Neural progenitor cell (in vitro differentiated cells): ENCODE data around the gene TMEM9B. TPM values are rescaled to one million over a fixed set of nuclear protein-coding genes. Genes with fewer than 3 reads are reported as not detected.

ENCODE experiments used
- DNase-seq: peaks from one replicate; pipeline ENCODE4 v3.0.0-alpha.2; 2016; ENCODE audit warnings: low spot score
- H2AFZ ChIP-seq: fragments of 200-600 bp; sonication (generic); replicated peaks from 2 replicates; pipeline ENCODE4 v1.6.1; 2016; ENCODE audit warnings: antibody characterized with exemption
- H3F3A ChIP-seq: fragments of 200-600 bp; sonication (generic); 2 replicates; pipeline ENCODE4 v1.6.1; 2016; ENCODE audit warnings: antibody characterized with exemption, low read depth
- H3K27ac ChIP-seq: fragments of 200-600 bp; sonication (generic); 2 replicates; pipeline ENCODE4 v1.5.1; 2016; ENCODE audit warnings: mild to moderate bottlenecking
- H3K27me3 ChIP-seq: fragments of 200-600 bp; sonication (generic); 2 replicates; pipeline ENCODE4 v1.6.1; 2016; ENCODE audit warnings: mild to moderate bottlenecking, moderate library complexity
- H3K36me3 ChIP-seq: fragments of 200-600 bp; sonication (generic); 2 replicates; pipeline ENCODE4 v1.5.1; 2016
- H3K4me1 ChIP-seq: fragments of 200-600 bp; sonication (generic); 2 replicates; pipeline ENCODE4 v1.6.1; 2016; ENCODE audit warnings: mixed run types
- H3K4me2 ChIP-seq: fragments of 200-600 bp; sonication (generic); 2 replicates; pipeline ENCODE4 v1.6.1; 2016
- H3K4me3 ChIP-seq: fragments of 200-600 bp; sonication (generic); 2 replicates; pipeline ENCODE4 v1.5.1; 2016
- H3K79me2 ChIP-seq: fragments of 200-600 bp; sonication (generic); 2 replicates; pipeline ENCODE4 v1.6.1; 2016; ENCODE audit warnings: low read depth
- H3K9ac ChIP-seq: fragments of 200-600 bp; sonication (generic); 2 replicates; pipeline ENCODE4 v1.6.1; 2016
- H3K9me3 ChIP-seq: fragments of 200-600 bp; sonication (generic); 2 replicates; pipeline ENCODE4 v1.5.1; 2016; ENCODE audit warnings: low read depth
- H4K20me1 ChIP-seq: fragments of 200-600 bp; sonication (generic); 2 replicates; pipeline ENCODE4 v1.6.1; 2016; ENCODE audit warnings: low read depth
- H3K27ac Mint-ChIP-seq: 3 replicates; pipeline ENCODE4 v1.8.0; 2021; ENCODE audit warnings: mixed read lengths
- H3K27me3 Mint-ChIP-seq: 2 replicates; pipeline ENCODE4 v1.8.0; 2022; ENCODE audit warnings: low read depth, mild to moderate bottlenecking, inconsistent platforms, moderate library complexity, mixed read lengths; ENCODE audit not compliant: insufficient read depth
- H3K36me3 Mint-ChIP-seq: 3 replicates; pipeline ENCODE4 v1.8.0; 2021; ENCODE audit warnings: mixed read lengths
- H3K4me1 Mint-ChIP-seq: 3 replicates; pipeline ENCODE4 v1.8.0; 2021; ENCODE audit warnings: mixed read lengths
- H3K4me3 Mint-ChIP-seq: 3 replicates; pipeline ENCODE4 v1.8.0; 2021; ENCODE audit warnings: mild to moderate bottlenecking, moderate library complexity, mixed read lengths
- H3K9me3 Mint-ChIP-seq: 3 replicates; pipeline ENCODE4 v1.8.0; 2020; ENCODE audit warnings: mixed read lengths
- EZH2 ChIP-seq: fragments of 200-600 bp; sonication (generic); IDR thresholded peaks from 2 replicates; pipeline ENCODE4 v1.6.1; 2017; ENCODE audit warnings: antibody characterized with exemption, mild to moderate bottlenecking, moderate library complexity
- EZH2phosphoT487 ChIP-seq: fragments of 200-600 bp; sonication (generic); IDR thresholded peaks from 2 replicates; pipeline ENCODE4 v1.6.1; 2017; ENCODE audit warnings: antibody characterized with exemption
- total RNA-seq: library from RNA; depleted of rRNA; stranded (reverse); fragments of >200 nt; gene quantifications from 2 replicates; pipeline ENCODE4 v1.2.3, GENCODE V29; 2015; ENCODE audit warnings: low replicate concordance
- TF ChIP-seq, protein P1 (sequence below): fragments of 200-600 bp; sonication (generic); IDR thresholded peaks from 2 replicates; pipeline ENCODE4 v1.5.1; 2017; ENCODE audit warnings: antibody characterized with exemption, mild to moderate bottlenecking

TMEM9B gene
- total RNA-seq, 1 donor from 2014 or later: 17.6 TPM

DNA sequence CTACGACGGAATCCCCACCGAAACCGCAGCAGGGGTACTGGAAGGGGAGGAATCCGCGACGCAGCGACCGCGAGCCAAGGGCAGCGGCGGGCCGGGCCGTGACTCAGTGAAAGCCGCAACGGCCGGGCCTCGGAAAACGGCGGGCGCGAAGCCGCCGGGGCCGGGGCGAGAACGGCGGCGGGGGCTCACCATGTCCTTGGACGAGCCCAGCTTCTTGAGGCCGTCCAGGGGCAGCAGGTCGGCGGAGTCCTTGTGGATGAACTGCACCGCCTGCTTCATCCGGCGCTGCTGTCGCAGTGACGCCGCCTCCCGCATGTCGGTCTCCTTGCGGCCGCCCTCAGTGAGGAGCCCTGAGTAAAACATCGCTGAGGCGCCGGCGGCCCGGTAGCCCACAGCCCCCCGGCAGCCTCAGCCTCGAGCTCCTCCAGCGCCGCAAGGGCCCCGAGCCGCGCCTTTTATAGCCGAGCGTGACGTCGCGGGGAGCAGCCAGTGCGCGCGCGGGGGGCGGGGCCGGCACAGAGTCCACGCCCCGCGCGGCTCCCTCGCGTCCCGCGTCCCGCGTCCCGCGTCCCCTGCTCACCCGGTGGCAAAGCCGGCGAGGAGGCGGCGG, 39.4 kb upstream of the TMEM9B start, which contains the start of gene NRIP3:
Gene NRIP3 (minus strand): TSS at position 429 of the 610 bp plus-strand sequence. CDS start 66 bp downstream, at position 363.
- peak within 1 kb of the TSS; percentile 51 for H3K4me3 ChIP-seq
- peaks cover 8% of the 10 kb centered on the region for H4K20me1 ChIP-seq
- Mint-ChIP-seq H3K4me1 (peaks cover 24% of the 10 kb centered on the region), H3K36me3 (peaks cover 2% of the 10 kb centered on the region), H3K27me3 (peaks cover 30% of the 10 kb centered on the region), H3K9me3 (no peaks in the 10 kb centered on the region), H3K4me3 (peak within 1 kb of the TSS; percentile 85), H3K27ac (no peak within 1 kb of the TSS)
- peak within 1 kb of the TSS; percentile 85 for H3K4me2 ChIP-seq
- peak; percentile 71 for TF ChIP-seq EZH2
- TF ChIP-seq, protein P1, sequence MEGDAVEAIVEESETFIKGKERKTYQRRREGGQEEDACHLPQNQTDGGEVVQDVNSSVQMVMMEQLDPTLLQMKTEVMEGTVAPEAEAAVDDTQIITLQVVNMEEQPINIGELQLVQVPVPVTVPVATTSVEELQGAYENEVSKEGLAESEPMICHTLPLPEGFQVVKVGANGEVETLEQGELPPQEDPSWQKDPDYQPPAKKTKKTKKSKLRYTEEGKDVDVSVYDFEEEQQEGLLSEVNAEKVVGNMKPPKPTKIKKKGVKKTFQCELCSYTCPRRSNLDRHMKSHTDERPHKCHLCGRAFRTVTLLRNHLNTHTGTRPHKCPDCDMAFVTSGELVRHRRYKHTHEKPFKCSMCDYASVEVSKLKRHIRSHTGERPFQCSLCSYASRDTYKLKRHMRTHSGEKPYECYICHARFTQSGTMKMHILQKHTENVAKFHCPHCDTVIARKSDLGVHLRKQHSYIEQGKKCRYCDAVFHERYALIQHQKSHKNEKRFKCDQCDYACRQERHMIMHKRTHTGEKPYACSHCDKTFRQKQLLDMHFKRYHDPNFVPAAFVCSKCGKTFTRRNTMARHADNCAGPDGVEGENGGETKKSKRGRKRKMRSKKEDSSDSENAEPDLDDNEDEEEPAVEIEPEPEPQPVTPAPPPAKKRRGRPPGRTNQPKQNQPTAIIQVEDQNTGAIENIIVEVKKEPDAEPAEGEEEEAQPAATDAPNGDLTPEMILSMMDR: no peak
- no peaks in the 10 kb centered on the region for H3K79me2 ChIP-seq
- peaks cover 27% of the 10 kb centered on the region for H3K4me1 ChIP-seq
- peaks cover 84% of the 10 kb centered on the region for H3K27me3 ChIP-seq
- no peak within 1 kb of the TSS for H3K9ac ChIP-seq
- H3K9me3 ChIP-seq: no peaks in the 10 kb centered on the region
- H3K36me3 ChIP-seq: no peaks in the 10 kb centered on the region
- DNase-seq: peak; percentile 83
- peaks cover 24% of the 10 kb centered on the region for H3F3A ChIP-seq
- H2AFZ ChIP-seq: peak within 1 kb of the TSS; percentile 53
- H3K27ac ChIP-seq: no peak within 1 kb of the TSS

DNA sequence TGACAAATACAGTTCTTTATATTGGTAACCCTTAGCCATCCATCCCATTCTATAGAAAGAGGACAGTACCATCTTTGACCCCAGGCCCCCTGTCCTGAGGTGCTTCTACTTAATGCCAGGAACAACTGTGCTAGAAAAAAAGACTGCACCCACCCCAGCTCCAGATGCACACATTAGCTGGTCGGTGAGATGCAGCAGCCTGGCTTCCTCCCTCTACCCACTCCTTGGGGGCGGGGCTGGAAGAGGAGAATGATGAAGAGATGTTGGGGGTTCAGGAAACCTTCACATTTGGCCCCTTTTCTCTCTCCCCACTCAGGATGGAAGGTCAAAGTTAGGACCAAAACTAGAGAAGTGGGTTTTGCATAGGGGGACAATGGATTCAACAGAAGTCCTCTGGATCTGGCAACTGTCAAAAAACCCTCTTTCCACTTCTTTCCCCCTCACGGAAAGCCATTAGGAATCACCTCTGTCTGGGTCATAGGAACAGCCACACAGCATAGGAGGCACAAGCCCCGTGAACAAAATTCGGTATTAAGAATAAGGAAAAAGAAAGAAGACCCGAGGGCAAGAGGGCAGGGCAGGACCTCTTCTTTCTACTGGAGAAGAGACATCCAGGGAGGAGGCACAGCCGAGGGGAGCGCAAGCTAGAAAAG, 38.8 kb upstream of the TMEM9B start:
- no peak overlapping the region for H3K27ac ChIP-seq
- Mint-ChIP-seq H3K9me3 (no peaks in the 10 kb centered on the region), H3K4me1 (peaks cover 24% of the 10 kb centered on the region), H3K27ac (no peak overlapping the region), H3K27me3 (peaks cover 30% of the 10 kb centered on the region), H3K36me3 (peaks cover 2% of the 10 kb centered on the region), H3K4me3 (peak overlapping the region; percentile 85)
- H3K4me3 ChIP-seq: peak overlapping the region; percentile 51
- H3K9me3 ChIP-seq: no peaks in the 10 kb centered on the region
- H2AFZ ChIP-seq: peak overlapping the region; percentile 53
- H4K20me1 ChIP-seq: peaks cover 8% of the 10 kb centered on the region
- no peaks in the 10 kb centered on the region for H3K36me3 ChIP-seq
- H3K9ac ChIP-seq: no peak overlapping the region
- peaks cover 24% of the 10 kb centered on the region for H3F3A ChIP-seq
- peak overlapping the region; percentile 85 for H3K4me2 ChIP-seq
- H3K79me2 ChIP-seq: no peaks in the 10 kb centered on the region
- DNase-seq: no peak
- TF ChIP-seq EZH2phosphoT487 (no peak), EZH2 (no peak)
- TF ChIP-seq, protein P1: no peak
- H3K27me3 ChIP-seq: peaks cover 80% of the 10 kb centered on the region
- peaks cover 27% of the 10 kb centered on the region for H3K4me1 ChIP-seq

GRCh38 chr11:9001736-9002135, 37.5 kb upstream of the TMEM9B start:
- Mint-ChIP-seq H3K36me3 (peaks cover 2% of the 10 kb centered on the region), H3K4me1 (peaks cover 24% of the 10 kb centered on the region), H3K27me3 (peaks cover 24% of the 10 kb centered on the region), H3K4me3 (no peak overlapping the region), H3K9me3 (no peaks in the 10 kb centered on the region), H3K27ac (no peak overlapping the region)
- Histone ChIP-seq H3K4me1 (peaks cover 27% of the 10 kb centered on the region), H3K79me2 (no peaks in the 10 kb centered on the region), H3K36me3 (no peaks in the 10 kb centered on the region), H3F3A (peaks cover 24% of the 10 kb centered on the region), H3K27ac (no peak overlapping the region), H3K4me3 (no peak overlapping the region), H2AFZ (no peak overlapping the region), H3K9ac (no peak overlapping the region), H3K27me3 (peaks cover 70% of the 10 kb centered on the region), H3K9me3 (no peaks in the 10 kb centered on the region), H4K20me1 (peaks cover 8% of the 10 kb centered on the region), H3K4me2 (peak overlapping the region; percentile 38)
- TF ChIP-seq EZH2phosphoT487: no peak
- no peak for TF ChIP-seq EZH2
- TF ChIP-seq, protein P1: no peak
- DNase-seq: no peak
